RCC 7860 (cell line): ENCODE results near the gene NSD1.
A peak's percentile ranks its signal among the peaks of the same experiment; 100 is the strongest.

Experiments used
- DNase-seq: peaks from one replicate; pipeline ENCODE4 v3.0.0-alpha.2; 2015; ENCODE audit warnings: low spot score
- FAIRE-seq: peaks from 2 replicates; lab custom pipeline; 2012; peaks lifted over from hg19 to GRCh38; lab: Jason Lieb, UNC

The NSD1 gene

GRCh38 chr5:177317959-177318377, 184.4 kb downstream of the NSD1 start:
- DNase-seq (peak; percentile 52), FAIRE-seq (peak; percentile 68)

- no peak for FAIRE-seq
- no peak for DNase-seq
Measured at GRCh38 chr5:177319913-177320588, 186.5 kb downstream of the NSD1 start.

GRCh38 chr5:177320879-177321278, 187.3 kb downstream of the NSD1 start:
- DNase-seq = no peak
- no peak for FAIRE-seq

- FAIRE-seq = peak; percentile 90
- DNase-seq = peak; percentile 64
Measured at GRCh38 chr5:177325868-177326381, 192.4 kb downstream of the NSD1 start.

GRCh38 chr5:177327539-177328522, 194.3 kb downstream of the NSD1 start:
- peak; percentile 69 for FAIRE-seq
- peak; percentile 74 for DNase-seq

- FAIRE-seq = no peak
- no peak for DNase-seq
Measured at GRCh38 chr5:177328545-177329231, 195.1 kb downstream of the NSD1 start.

- FAIRE-seq = no peak
- no peak for DNase-seq
Measured at GRCh38 chr5:177329883-177330282, 196.3 kb downstream of the NSD1 start.

- no peak for DNase-seq
- no peak for FAIRE-seq
Measured at GRCh38 chr5:177330991-177331842, 197.6 kb downstream of the NSD1 start.

GRCh38 chr5:177332031-177332895, 198.7 kb downstream of the NSD1 start:
- FAIRE-seq (no peak), DNase-seq (no peak)

- no peak for FAIRE-seq
- no peak for DNase-seq
Measured at GRCh38 chr5:177332896-177333260, 199.3 kb downstream of the NSD1 start.

- FAIRE-seq = no peak
- DNase-seq = no peak
Measured at GRCh38 chr5:177333420-177334154, 200.0 kb downstream of the NSD1 start.

- DNase-seq = no peak
- FAIRE-seq = no peak
Measured at GRCh38 chr5:177334155-177334551, 200.6 kb downstream of the NSD1 start.

GRCh38 chr5:177334781-177335700, 201.5 kb downstream of the NSD1 start:
- DNase-seq (no peak), FAIRE-seq (no peak)

- no peak for DNase-seq
- no peak for FAIRE-seq
Measured at GRCh38 chr5:177335701-177336065, 202.1 kb downstream of the NSD1 start.

GRCh38 chr5:177336112-177336511, 202.5 kb downstream of the NSD1 start:
- DNase-seq (peak; percentile 33), FAIRE-seq (no peak)

GRCh38 chr5:177336603-177337494, 203.3 kb downstream of the NSD1 start:
- DNase-seq (no peak), FAIRE-seq (no peak)
